RWPE1 (cell line): ENCODE results near the gene ADGRL3.
A peak's percentile ranks its signal among the peaks of the same experiment; 100 is the strongest.

Experiments used
- CTCF ChIA-PET: fragments of 350-600 bp; sonication (Branson Sonifier 250); formaldehyde crosslinking; extraction: SDS; loops from one replicate; lab custom pipeline; 2021; lab: Yijun Ruan, JAX
- POLR2A ChIA-PET: fragments of 400-600 bp; formaldehyde crosslinking; extraction: SDS; loops from one replicate; lab custom pipeline; 2020; ENCODE audit warnings: antibody characterized with exemption; ENCODE audit not compliant: low non-redundant PET; lab: Yijun Ruan, JAX
- DNase-seq: peaks from one replicate; pipeline ENCODE4 v3.0.0; 2012; ENCODE audit warnings: low spot score
- H3K27ac ChIP-seq: fragments of 450-650 bp; 2 replicates; pipeline ENCODE4 v1.5.1; 2017
- TF ChIP-seq, protein P1 (sequence below): fragments of 450-650 bp; conservative IDR thresholded peaks from 2 replicates; pipeline ENCODE4 v1.5.1; 2017; ENCODE audit warnings: low read depth, mild to moderate bottlenecking

The ADGRL3 gene

DNA sequence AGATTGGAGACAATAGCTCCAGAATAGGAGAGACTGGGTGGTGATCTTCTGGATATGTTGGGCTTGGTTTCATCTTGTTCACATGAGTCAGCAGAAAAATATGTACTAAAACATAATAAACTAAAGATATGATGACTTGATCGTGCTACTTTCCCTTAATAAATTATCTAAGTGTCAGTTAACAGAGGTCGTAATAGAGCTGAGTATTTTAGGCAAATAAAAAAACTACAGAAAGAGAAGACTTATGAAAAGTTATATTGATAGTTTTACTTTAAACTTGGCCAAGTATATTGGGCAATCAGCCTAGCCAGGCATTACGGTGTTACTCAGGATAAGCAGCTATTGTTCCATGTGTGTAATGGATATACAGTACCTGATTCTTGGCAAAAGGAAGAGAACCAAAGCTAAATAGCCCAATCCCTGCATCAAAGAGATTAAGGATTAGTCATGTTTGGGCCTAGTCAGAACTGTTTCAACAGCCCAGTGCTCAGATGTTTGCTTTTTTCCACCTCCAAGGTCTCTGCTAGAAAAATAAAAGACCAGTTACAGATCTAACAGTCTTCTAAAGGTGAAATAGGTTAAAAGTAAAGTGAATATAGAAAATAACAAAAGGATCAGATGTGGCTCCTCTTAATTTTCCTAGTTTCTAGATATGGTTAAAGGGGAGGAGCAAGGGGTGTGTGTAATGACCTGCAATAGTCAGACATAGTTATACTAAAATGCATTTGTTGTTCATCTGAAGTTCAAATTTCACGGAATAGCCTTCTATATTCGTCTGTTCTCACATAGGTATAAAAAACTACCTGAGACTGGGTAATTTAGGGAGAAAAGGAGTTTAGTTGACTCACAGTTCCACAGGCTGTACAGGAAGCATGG is 262.6 kb downstream of the ADGRL3 start:
- peak; percentile 83 for DNase-seq
- peak overlapping the region; percentile 69 for H3K27ac ChIP-seq
- TF ChIP-seq, protein P1, sequence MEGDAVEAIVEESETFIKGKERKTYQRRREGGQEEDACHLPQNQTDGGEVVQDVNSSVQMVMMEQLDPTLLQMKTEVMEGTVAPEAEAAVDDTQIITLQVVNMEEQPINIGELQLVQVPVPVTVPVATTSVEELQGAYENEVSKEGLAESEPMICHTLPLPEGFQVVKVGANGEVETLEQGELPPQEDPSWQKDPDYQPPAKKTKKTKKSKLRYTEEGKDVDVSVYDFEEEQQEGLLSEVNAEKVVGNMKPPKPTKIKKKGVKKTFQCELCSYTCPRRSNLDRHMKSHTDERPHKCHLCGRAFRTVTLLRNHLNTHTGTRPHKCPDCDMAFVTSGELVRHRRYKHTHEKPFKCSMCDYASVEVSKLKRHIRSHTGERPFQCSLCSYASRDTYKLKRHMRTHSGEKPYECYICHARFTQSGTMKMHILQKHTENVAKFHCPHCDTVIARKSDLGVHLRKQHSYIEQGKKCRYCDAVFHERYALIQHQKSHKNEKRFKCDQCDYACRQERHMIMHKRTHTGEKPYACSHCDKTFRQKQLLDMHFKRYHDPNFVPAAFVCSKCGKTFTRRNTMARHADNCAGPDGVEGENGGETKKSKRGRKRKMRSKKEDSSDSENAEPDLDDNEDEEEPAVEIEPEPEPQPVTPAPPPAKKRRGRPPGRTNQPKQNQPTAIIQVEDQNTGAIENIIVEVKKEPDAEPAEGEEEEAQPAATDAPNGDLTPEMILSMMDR, result no peak
- ChIA-PET CTCF (no interaction called here), POLR2A (no interaction called here)

- ChIA-PET CTCF (interaction anchor here (0.6 kb wide), 1 partner anchor 269 kb away, joined by 3 read pairs; no protein-coding TSS in a partner anchor), POLR2A (no interaction called here)
- peak; percentile 78 for DNase-seq
Measured at GRCh38 chr4:61468024-61468720, 268.0 kb downstream of the ADGRL3 start.

GRCh38 chr4:61473306-61473705 is 273.2 kb downstream of the ADGRL3 start:
- ChIA-PET CTCF (no interaction called here), POLR2A (no interaction called here)
- TF ChIP-seq, protein P1, result no peak
- H3K27ac ChIP-seq, result no peak overlapping the region
- no peak for DNase-seq

More at GRCh38 chr4:61468024-61468720, 268.0 kb downstream of the ADGRL3 start:
- TF ChIP-seq, protein P1, result no peak
- H3K27ac ChIP-seq, result no peak overlapping the region

DNA sequence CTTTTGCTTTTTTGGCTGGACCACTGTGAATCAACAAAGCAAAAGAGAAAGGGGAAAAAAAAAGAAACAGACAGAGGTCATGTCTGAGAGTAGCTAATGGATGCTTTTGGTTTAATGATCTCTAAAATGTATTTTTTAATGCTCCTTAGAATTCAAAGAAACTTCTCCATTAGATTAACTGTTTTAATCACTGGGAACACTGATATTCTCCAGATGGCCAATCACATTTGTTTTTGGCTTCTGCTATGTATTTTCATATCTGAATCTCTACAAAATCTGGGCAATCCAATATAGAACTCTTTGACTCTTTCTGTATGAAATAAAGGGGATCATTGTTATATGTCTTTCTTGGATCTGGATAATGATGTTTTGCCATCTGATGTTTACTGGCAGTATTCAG is 278.2 kb downstream of the ADGRL3 start:
- no peak overlapping the region for H3K27ac ChIP-seq
- no peak for DNase-seq
- TF ChIP-seq, protein P1, result no peak
- POLR2A ChIA-PET, result no interaction called here
- CTCF ChIA-PET, result interaction anchor here (0.7 kb wide), 1 partner anchor 53 kb away, joined by 7 read pairs; no protein-coding TSS in a partner anchor

DNA sequence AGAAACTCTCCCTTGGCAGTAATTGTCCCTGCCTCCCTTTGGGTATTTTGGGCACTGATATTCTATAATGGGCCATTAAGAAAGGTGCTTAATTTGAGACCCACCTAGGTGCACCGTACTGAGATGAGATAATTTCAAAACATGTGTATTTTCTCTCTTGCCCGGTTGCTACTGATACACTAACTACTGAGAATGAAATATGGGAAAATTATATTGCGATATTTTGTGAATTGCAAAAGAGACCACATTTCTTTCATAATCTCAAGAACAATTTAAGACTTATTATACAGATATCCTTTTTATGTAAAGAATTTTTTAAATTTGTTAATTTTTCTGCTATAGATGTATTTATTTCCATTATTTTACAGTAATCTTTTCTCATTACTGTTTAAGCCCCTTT is 284.9 kb downstream of the ADGRL3 start:
- POLR2A ChIA-PET, result no interaction called here
- CTCF ChIA-PET, result no interaction called here
- H3K27ac ChIP-seq, result no peak overlapping the region
- no peak for DNase-seq
- TF ChIP-seq, protein P1, result no peak

GRCh38 chr4:61489927-61490326 is 289.8 kb downstream of the ADGRL3 start:
- H3K27ac ChIP-seq, result no peak overlapping the region
- TF ChIP-seq, protein P1, result no peak
- DNase-seq, result no peak
- POLR2A ChIA-PET, result no interaction called here
- CTCF ChIA-PET, result no interaction called here
